Gastrocnemius medialis (tissue), 4 donors: ENCODE measurements around the gene DSCAML1. TPM values are rescaled to one million over a fixed set of nuclear protein-coding genes. Genes with fewer than 3 reads are reported as not detected.

Experiments
- ATAC-seq, 2 donors: fragments of 150-250 bp; one replicate each; pipeline ENCODE4 v1.9.1; 2016
- DNase-seq, 2 donors: peaks; one replicate each; pipeline ENCODE4 v3.0.0-alpha.2; 2019
- H3K27ac ChIP-seq, 4 donors: fragments of 200-600 bp; sonication (generic); 1 replicate in 1 of 4; 2 replicates in 3 of 4; pipeline ENCODE4 v1.5.1; 2016 to 2018; ENCODE audit warnings: mild to moderate bottlenecking in 2 of 4, moderate library complexity in 1 of 4
- H3K27me3 ChIP-seq, 3 donors: fragments of 200-600 bp; sonication (generic) in 2 of 3; 1 replicate in 1 of 3; 2 replicates in 2 of 3; pipeline versions ENCODE4 v1.5.1 to v1.6.0; 2016 to 2019; ENCODE audit warnings: mild to moderate bottlenecking in 1 of 3, moderate library complexity in 1 of 3
- H3K36me3 ChIP-seq, 2 donors: fragments of 200-600 bp; sonication (generic) in 1 of 2; one replicate each; pipeline ENCODE4 v1.5.1; 2017 to 2018
- H3K4me1 ChIP-seq, 2 donors: fragments of 200-600 bp; sonication (generic) in 1 of 2; one replicate each; pipeline ENCODE4 v1.5.1; 2016 to 2017; ENCODE audit warnings: mild to moderate bottlenecking in 2 of 2
- H3K4me3 ChIP-seq, 4 donors: fragments of 200-600 bp; sonication (generic) in 3 of 4; 1 replicate in 1 of 4; 2 replicates in 3 of 4; pipeline ENCODE4 v1.5.1; 2016 to 2019; ENCODE audit warnings: mild to moderate bottlenecking in 2 of 4
- H3K9me3 ChIP-seq, 3 donors: fragments of 200-600 bp; sonication (generic) in 2 of 3; 1 replicate in 1 of 3; 2 replicates in 2 of 3; pipeline ENCODE4 v1.5.1; 2016 to 2019
- CTCF ChIP-seq, 5 experiments: fragments of 450-650 bp in 3 of 5; fragments of 200-600 bp in 2 of 5; sonication (generic) in 2 of 5; IDR thresholded peaks in 4 of 5; conservative IDR thresholded peaks in 1 of 5; 1 replicate in 4 of 5; 2 replicates in 1 of 5; pipeline ENCODE4 v1.5.1; 2016 to 2019; ENCODE audit warnings: antibody characterized with exemption in 5 of 5, mild to moderate bottlenecking in 3 of 5, moderate library complexity in 3 of 5
- POLR2A ChIP-seq, 2 donors: fragments of 450-650 bp; IDR thresholded peaks; one replicate each; pipeline ENCODE4 v1.6.1; 2017; ENCODE audit warnings: antibody characterized with exemption in 2 of 2, mild to moderate bottlenecking in 2 of 2, moderate library complexity in 2 of 2
- in situ Hi-C, 4 donors: fragments of 200-750 bp; cut with MboI; loops; one replicate each; pipeline versions ENCODE4 v1.15.0 to v1.8.0; 2017; ENCODE audit warnings: low sequenced_read_pairs in 4 of 4
- intact Hi-C: fragments of 100-400 bp; cut with DNase I; formaldehyde crosslinking; loops from one replicate; pipeline ENCODE4 v1.15.1; 2023; ENCODE audit warnings: low total_unique reads
- total RNA-seq, 4 donors: library from RNA; depleted of rRNA; stranded (reverse); fragments of >200 nt; gene quantifications; one replicate each; pipeline versions ENCODE4 v1.1.0 to v1.2.3, GENCODE V29; 2016

Gene DSCAML1
- total RNA-seq, 4 donors from 2014 or later, result 0.05 to 0.15 (median 0.07) TPM

GRCh38 chr11:117668321-117668751 is 128.7 kb downstream of the DSCAML1 start:
- no peaks in the 10 kb centered on the region for H3K9me3 ChIP-seq
- DNase-seq, result no peak
- H3K27ac ChIP-seq, result no peak overlapping the region
- no peak overlapping the region for H3K4me3 ChIP-seq
- in situ Hi-C loops (no loop called here), intact Hi-C loops (no loop called here)
- H3K27me3 ChIP-seq, result peaks cover 0 to 7% (median 0%) of the 10 kb centered on the region in 3 donors
- no peaks in the 10 kb centered on the region for H3K4me1 ChIP-seq
- no peaks in the 10 kb centered on the region for H3K36me3 ChIP-seq
- no peak for ATAC-seq
- TF ChIP-seq CTCF (IDR thresholded peaks at IDR 0.05 in 4 of 5, conservative IDR thresholded peaks at IDR 0.05 in 1 of 5), result no peak
- TF ChIP-seq POLR2A (IDR thresholded peaks at IDR 0.05), result no peak

GRCh38 chr11:117664897-117665296 is 132.1 kb downstream of the DSCAML1 start:
- no peak overlapping the region for H3K4me3 ChIP-seq
- ATAC-seq, result no peak
- TF ChIP-seq POLR2A (IDR thresholded peaks at IDR 0.05), result no peak
- no peak for TF ChIP-seq CTCF (IDR thresholded peaks at IDR 0.05 in 4 of 5, conservative IDR thresholded peaks at IDR 0.05 in 1 of 5)
- no peak overlapping the region for H3K27ac ChIP-seq
- in situ Hi-C loops (no loop called here), intact Hi-C loops (no loop called here)
- H3K36me3 ChIP-seq, result no peaks in the 10 kb centered on the region
- no peaks in the 10 kb centered on the region for H3K4me1 ChIP-seq
- peaks cover 0 to 7% (median 0%) of the 10 kb centered on the region in 3 donors for H3K27me3 ChIP-seq
- H3K9me3 ChIP-seq, result no peaks in the 10 kb centered on the region
- DNase-seq, result no peak

GRCh38 chr11:117663821-117664220 is 133.2 kb downstream of the DSCAML1 start:
- intact Hi-C loops, result no loop called here
- ATAC-seq, result no peak

GRCh38 chr11:117663414-117663813 is 133.6 kb downstream of the DSCAML1 start:
- ATAC-seq (no peak), DNase-seq (no peak)
- no peaks in the 10 kb centered on the region for H3K4me1 ChIP-seq
- in situ Hi-C loops (no loop called here), intact Hi-C loops (no loop called here)
- H3K4me3 ChIP-seq, result no peak overlapping the region
- H3K27ac ChIP-seq, result no peak overlapping the region
- no peak for TF ChIP-seq POLR2A (IDR thresholded peaks at IDR 0.05)
- H3K27me3 ChIP-seq, result peaks cover 0 to 7% (median 0%) of the 10 kb centered on the region in 3 donors
- no peaks in the 10 kb centered on the region for H3K9me3 ChIP-seq
- no peaks in the 10 kb centered on the region for H3K36me3 ChIP-seq

More at GRCh38 chr11:117663821-117664220, 133.2 kb downstream of the DSCAML1 start:
- DNase-seq, result no peak
- no peak for TF ChIP-seq POLR2A (IDR thresholded peaks at IDR 0.05)
- no peak for TF ChIP-seq CTCF (IDR thresholded peaks at IDR 0.05 in 4 of 5, conservative IDR thresholded peaks at IDR 0.05 in 1 of 5)
- no peaks in the 10 kb centered on the region for H3K4me1 ChIP-seq
- no peaks in the 10 kb centered on the region for H3K36me3 ChIP-seq
- H3K27ac ChIP-seq, result no peak overlapping the region
- H3K4me3 ChIP-seq, result no peak overlapping the region
- H3K9me3 ChIP-seq, result no peaks in the 10 kb centered on the region
- in situ Hi-C loops, result no loop called here
- peaks cover 0 to 7% (median 0%) of the 10 kb centered on the region in 3 donors for H3K27me3 ChIP-seq

GRCh38 chr11:117662671-117663269 is 134.2 kb downstream of the DSCAML1 start:
- TF ChIP-seq POLR2A (IDR thresholded peaks at IDR 0.05) (no peak), CTCF (IDR thresholded peaks at IDR 0.05 in 4 of 5, conservative IDR thresholded peaks at IDR 0.05 in 1 of 5) (no peak)
- no peak overlapping the region for H3K27ac ChIP-seq
- H3K9me3 ChIP-seq, result no peaks in the 10 kb centered on the region
- ATAC-seq (no peak), DNase-seq (no peak)
- H3K4me1 ChIP-seq, result no peaks in the 10 kb centered on the region
- peaks cover 0 to 7% (median 0%) of the 10 kb centered on the region in 3 donors for H3K27me3 ChIP-seq
- H3K36me3 ChIP-seq, result no peaks in the 10 kb centered on the region
- in situ Hi-C loops (no loop called here), intact Hi-C loops (no loop called here)
- H3K4me3 ChIP-seq, result no peak overlapping the region
